Epithelial cell of proximal tubule (primary cell): Measurements from ENCODE around the gene FCRL3. TPM values are rescaled to one million over a fixed set of nuclear protein-coding genes. Genes with fewer than 3 reads are reported as not detected.

Source experiments
- DNase-seq: peaks from one replicate; pipeline ENCODE4 v3.0.0-alpha.2; 2011; ENCODE audit warnings: low read depth
- H3K4me3 ChIP-seq: 2 replicates; pipeline ENCODE4 v1.5.1; 2011; ENCODE audit warnings: low read depth, mild to moderate bottlenecking, low read length
- total RNA-seq: library from RNA; depleted of rRNA; stranded (reverse); fragments of >200 nt; gene quantifications from 2 replicates; pipeline ENCODE4 v1.2.3, GENCODE V29; 2015
- TF ChIP-seq, protein P1 (sequence below): conservative IDR thresholded peaks from 2 replicates; pipeline ENCODE4 v1.5.1; 2012; ENCODE audit warnings: low read depth, mild to moderate bottlenecking, low read length

Gene FCRL3
- total RNA-seq, 1 donor from 2014 or later: not detected

DNA sequence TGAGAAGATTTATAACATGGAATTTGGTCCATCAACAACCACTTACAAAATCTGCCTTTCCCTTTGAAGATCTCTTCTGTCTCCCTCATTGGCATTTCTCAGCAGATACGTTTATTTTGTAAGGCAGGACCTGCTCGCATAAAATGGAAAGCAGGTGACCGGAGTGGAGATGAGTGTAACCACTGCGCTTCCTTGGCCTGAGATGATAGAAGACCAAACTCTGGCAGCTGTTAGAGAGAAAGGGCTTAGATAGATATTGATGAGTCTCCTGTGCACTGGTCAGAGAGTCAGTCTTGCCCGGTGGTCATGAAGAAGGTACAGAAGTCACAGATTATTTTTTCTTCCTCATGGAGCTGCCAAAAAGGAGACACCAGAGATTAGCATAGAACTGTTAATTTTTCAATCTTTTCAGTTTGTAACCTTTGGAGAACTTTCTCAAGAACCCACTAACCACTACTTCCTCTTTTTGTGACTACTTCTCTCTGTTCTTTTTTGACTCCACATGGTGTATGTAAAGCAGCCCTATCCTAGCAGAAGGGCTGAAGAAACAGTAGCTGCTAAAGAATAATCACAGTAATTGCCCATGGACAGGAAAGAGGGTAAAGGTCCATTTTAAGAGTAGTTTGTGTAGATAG lies 47.6 kb downstream of the FCRL3 start:
- TF ChIP-seq, protein P1, sequence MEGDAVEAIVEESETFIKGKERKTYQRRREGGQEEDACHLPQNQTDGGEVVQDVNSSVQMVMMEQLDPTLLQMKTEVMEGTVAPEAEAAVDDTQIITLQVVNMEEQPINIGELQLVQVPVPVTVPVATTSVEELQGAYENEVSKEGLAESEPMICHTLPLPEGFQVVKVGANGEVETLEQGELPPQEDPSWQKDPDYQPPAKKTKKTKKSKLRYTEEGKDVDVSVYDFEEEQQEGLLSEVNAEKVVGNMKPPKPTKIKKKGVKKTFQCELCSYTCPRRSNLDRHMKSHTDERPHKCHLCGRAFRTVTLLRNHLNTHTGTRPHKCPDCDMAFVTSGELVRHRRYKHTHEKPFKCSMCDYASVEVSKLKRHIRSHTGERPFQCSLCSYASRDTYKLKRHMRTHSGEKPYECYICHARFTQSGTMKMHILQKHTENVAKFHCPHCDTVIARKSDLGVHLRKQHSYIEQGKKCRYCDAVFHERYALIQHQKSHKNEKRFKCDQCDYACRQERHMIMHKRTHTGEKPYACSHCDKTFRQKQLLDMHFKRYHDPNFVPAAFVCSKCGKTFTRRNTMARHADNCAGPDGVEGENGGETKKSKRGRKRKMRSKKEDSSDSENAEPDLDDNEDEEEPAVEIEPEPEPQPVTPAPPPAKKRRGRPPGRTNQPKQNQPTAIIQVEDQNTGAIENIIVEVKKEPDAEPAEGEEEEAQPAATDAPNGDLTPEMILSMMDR: no peak
- H3K4me3 ChIP-seq: no peak overlapping the region
- no peak for DNase-seq

DNA sequence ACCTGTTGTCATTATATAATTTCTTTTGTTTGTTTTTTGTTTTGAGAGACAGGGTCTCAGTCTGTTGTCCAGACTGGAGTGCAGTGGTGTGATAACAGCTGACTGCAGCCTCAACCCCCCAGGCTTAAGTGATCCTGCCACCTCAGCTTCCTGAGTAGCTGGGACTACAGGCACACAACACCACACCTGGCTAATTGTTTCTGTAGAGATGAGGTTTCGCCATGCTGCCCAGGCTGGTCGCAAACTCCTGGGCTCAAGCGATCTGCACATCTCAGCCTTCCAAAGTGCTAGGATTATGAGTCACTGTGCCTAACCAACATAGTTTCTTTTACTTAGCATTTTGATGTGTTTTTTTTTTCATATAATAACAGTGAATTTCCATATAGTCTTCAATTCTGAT lies 52.3 kb downstream of the FCRL3 start:
- H3K4me3 ChIP-seq: no peak overlapping the region
- no peak for DNase-seq
- TF ChIP-seq, protein P1: no peak

DNA sequence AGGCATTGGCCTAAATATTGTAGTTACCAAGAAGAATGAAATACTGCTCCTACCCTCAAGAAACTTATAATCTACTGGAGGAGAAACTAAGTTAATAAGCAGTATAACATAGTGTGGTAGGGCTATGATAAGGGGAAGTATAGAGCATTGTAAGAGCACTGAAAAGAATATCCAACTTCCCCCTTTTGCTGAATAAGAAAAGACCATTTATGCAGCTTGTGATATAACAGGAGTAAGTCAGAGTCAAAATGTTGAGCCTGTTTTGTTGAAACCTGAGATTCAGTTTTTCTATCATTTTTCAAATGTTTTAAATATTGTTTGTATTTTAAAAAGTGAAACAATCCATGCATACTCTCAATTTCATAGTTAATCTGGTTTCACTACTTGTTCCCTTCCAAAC lies 54.4 kb downstream of the FCRL3 start:
- TF ChIP-seq, protein P1: no peak
- DNase-seq: no peak
- no peak overlapping the region for H3K4me3 ChIP-seq

DNA sequence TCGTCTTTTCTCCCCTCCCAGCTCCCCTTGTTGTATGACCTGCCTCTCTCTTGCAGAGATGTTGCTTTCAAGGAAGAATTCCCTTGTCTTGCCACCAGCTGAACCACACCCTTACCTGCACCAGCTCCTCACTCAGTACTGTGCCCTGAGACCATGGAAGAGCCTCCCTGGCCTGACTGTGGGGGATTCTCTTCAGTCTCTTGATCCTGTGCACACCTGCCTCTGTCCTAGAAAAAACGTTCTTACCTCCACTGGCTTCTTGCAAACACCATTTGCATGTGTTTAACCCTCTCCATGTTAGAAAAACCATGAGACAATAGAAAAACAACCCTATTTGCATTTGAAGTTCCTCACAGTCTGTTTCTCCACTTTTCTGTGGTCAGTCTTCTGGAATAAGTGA lies 59.4 kb downstream of the FCRL3 start:
- DNase-seq: no peak
- no peak overlapping the region for H3K4me3 ChIP-seq
- TF ChIP-seq, protein P1: no peak

DNA sequence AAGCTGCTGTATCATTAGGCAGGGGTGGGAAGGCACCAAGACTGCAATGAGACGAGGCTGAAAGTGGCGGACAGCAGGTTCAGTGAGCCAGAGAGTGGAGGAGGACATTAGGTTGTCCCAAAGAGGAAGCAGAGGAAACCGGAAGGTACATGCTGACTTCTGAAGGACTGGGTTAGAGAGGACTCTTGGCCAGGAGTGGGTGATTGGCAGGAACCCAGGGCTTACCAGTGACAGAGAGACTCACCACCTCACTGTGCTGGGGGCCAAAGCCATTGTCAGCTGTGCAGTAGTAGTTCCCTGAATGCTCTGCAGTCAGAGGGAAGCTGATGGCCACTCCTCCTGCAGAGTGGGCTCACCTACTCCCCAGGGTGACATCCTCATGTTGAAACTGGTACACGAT lies 60.8 kb downstream of the FCRL3 start:
- no peak for DNase-seq
- TF ChIP-seq, protein P1: no peak
- no peak overlapping the region for H3K4me3 ChIP-seq

DNA sequence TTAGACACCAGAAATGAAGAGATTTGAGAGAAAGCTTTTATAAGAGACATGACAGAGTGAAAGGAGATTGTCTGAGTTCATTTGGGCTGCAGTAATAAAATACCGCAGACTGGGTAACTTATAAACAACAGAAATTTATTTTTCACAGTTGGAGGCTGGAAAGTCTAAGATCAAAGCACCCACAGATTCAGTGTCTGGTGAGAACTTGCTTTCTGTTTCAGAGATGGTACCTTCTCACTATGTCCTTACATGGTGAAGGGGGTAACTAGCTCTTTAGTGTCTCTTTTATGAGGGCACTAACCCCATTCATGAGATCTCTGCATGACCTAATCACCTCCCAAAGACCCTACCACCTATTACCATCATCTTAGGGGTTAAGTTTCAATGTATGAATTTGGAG lies 71.8 kb downstream of the FCRL3 start:
- TF ChIP-seq, protein P1: no peak
- no peak overlapping the region for H3K4me3 ChIP-seq
- no peak for DNase-seq

Other genes starting within 250 kb of the FCRL3 start
- not detected in 2 replicates for gene FCRL5, start 148.3 kb downstream of the FCRL3 start, total RNA-seq
- gene FCRL4, start 102.7 kb downstream of the FCRL3 start, total RNA-seq: not detected in 2 replicates
- gene FCRL2, start 76.4 kb upstream of the FCRL3 start, total RNA-seq: not detected in 2 replicates
- not detected in 2 replicates for gene FCRL1, start 119.4 kb upstream of the FCRL3 start, total RNA-seq
- not detected in 2 replicates for gene CD5L, start 141.0 kb upstream of the FCRL3 start, total RNA-seq